ENCODE data around the gene KATNB1. TPM values are rescaled to one million over a fixed set of nuclear protein-coding genes. Genes with fewer than 3 reads are reported as not detected.

The KATNB1 gene
- total and polyA plus RNA-seq, 2 of the 8 experiments (the other 6 are each of a cell fraction or from before 2014, with no cell fraction given) = 50.2 to 60.4 TPM

- Histone ChIP-seq H3K79me1 (ENCODE audit: low read depth, low read length) (no peaks in the 10 kb centered on the region), H3K4me2 (ENCODE audit: insufficient read depth in 1 of 2, low read depth in 2 of 2, low read length in 2 of 2) (no peak overlapping the region), H2BK20ac (ENCODE audit: low read length) (no peak overlapping the region), H3K23ac (ENCODE audit: insufficient read length) (no peak overlapping the region), H2BK120ac (replicated peaks; ENCODE audit: low read depth, low read length) (no peak overlapping the region), H2BK12ac (ENCODE audit: low read depth, low read length) (no peak overlapping the region), H2BK15ac (ENCODE audit: low read length) (no peak overlapping the region), H4K20me1 (replicated peaks in 1 of 2; ENCODE audit: control insufficient read depth in 1 of 2, insufficient read depth in 2 of 2, low read length in 2 of 2) (no peaks in the 10 kb centered on the region), H3K18ac (ENCODE audit: extremely low read depth, low read length) (no peak overlapping the region), H3K4me1 (replicated peaks in 1 of 4; ENCODE audit: control insufficient read depth in 3 of 4, insufficient read depth in 4 of 4, low read length in 3 of 4) (no peaks in the 10 kb centered on the region; a peak in 1 of 7 replicates), H3K27ac (ENCODE audit: low read depth, low read length) (no peak overlapping the region), H4K8ac (ENCODE audit: extremely low read depth, insufficient read depth, low read length) (no peak overlapping the region), H2AK5ac (ENCODE audit: low read depth, low read length) (no peak overlapping the region), H3K79me2 (ENCODE audit: control insufficient read depth in 1 of 2, insufficient read depth in 2 of 2, low read length in 2 of 2) (no peaks in the 10 kb centered on the region), H3K23me2 (ENCODE audit: low read depth, low read length) (0 out of 2 replicates have a peak, but pooled peaks cover 2% of the 10 kb centered on the region), H3K4me3 (ENCODE audit: extremely low read depth in 1 of 4, insufficient read depth in 2 of 4, low read depth in 3 of 4, low read length in 4 of 4) (no peak overlapping the region), H3K14ac (ENCODE audit: insufficient read length) (no peak overlapping the region), H3K27me3 (replicated peaks in 1 of 4; ENCODE audit: control insufficient read depth in 3 of 4, extremely low read depth in 1 of 4, insufficient read depth in 3 of 4, low read length in 3 of 4) (no peaks in the 10 kb centered on the region), H3K4ac (replicated peaks; ENCODE audit: insufficient read length, low read depth, low read length) (no peak overlapping the region), H4K91ac (replicated peaks; ENCODE audit: insufficient read length, low read length) (no peak overlapping the region), H3K9me3 (ENCODE audit: insufficient read depth in 2 of 2, low read depth in 1 of 2, low read length in 1 of 2) (no peaks in the 10 kb centered on the region), H3K56ac (replicated peaks; ENCODE audit: insufficient read length, low read depth, low read length) (no peak overlapping the region), H3K36me3 (ENCODE audit: control insufficient read depth in 2 of 4, insufficient read depth in 4 of 4, low read length in 3 of 4) (no peaks in the 10 kb centered on the region), H2BK5ac (ENCODE audit: low read depth, low read length) (no peak overlapping the region), H3K9ac (replicated peaks in 1 of 4; ENCODE audit: extremely low read depth in 1 of 4, low read depth in 3 of 4, low read length in 3 of 4) (no peak overlapping the region), H4K5ac (ENCODE audit: insufficient read length, low read depth, low read length) (no peak overlapping the region), H2AFZ (ENCODE audit: low read length) (no peak overlapping the region)
- CTCF ChIA-PET (ENCODE audit: partially characterized antibody) = interaction anchor here (0.5 to 1.6 kb wide), 5 partner anchors 17 to 37 kb away, joined by 3 to 4 read pairs (median 3); no protein-coding TSS in a partner anchor
- no peak for DNase-seq (ENCODE audit: low read depth in 1 of 2, low spot score in 2 of 2)
- no peak for FAIRE-seq
- POLR2A ChIA-PET (ENCODE audit: partially characterized antibody) = no interaction called here
- 85% methylated on average over 3 of the region's 3 CpGs; no CpG with 5 or more reads in 1 of the 2 experiments for WGBS, 2 experiments (ENCODE audit: extremely low coverage in 1 of 2, insufficient coverage in 1 of 2, insufficient read length in 1 of 2, insufficient replicate concordance in 2 of 2, low coverage in 1 of 2, low lambda C conversion rate in 2 of 2, missing lambda C conversion rate in 1 of 2)
Measured at GRCh38 chr16:57699481-57699880, 36.1 kb upstream of the KATNB1 start.

Measured in H1 (cell line).